SJCRH30 (cell line): ENCODE measurements around the gene MYO1C. TPM values are rescaled to one million over a fixed set of nuclear protein-coding genes. Genes with fewer than 3 reads are reported as not detected.
"Not testable (repeated sequence)": the region's sequence is repeated elsewhere in the genome, so short reads cannot be mapped to it uniquely, and the experiment has no call there.

Experiments
- DNase-seq, 2 experiments: peaks; one replicate each; pipeline ENCODE4 v3.0.0-alpha.2; 2015 to 2020
- H3K27ac ChIP-seq: fragments of 250-450 bp; sonication (Bioruptor Pico); 2 replicates; pipeline ENCODE4 v1.5.1; 2020; ENCODE audit warnings: mild to moderate bottlenecking, moderate library complexity
- H3K27me3 ChIP-seq: fragments of 250-450 bp; sonication (Bioruptor Pico); 2 replicates; pipeline ENCODE4 v1.5.1; 2020; ENCODE audit warnings: mild to moderate bottlenecking, moderate library complexity
- H3K36me3 ChIP-seq: fragments of 250-450 bp; sonication (Bioruptor Pico); 2 replicates; pipeline ENCODE4 v1.5.1; 2020; ENCODE audit warnings: mild to moderate bottlenecking, moderate library complexity
- H3K4me1 ChIP-seq: fragments of 250-450 bp; sonication (Bioruptor Pico); 2 replicates; pipeline ENCODE4 v1.5.1; 2020; ENCODE audit warnings: mild to moderate bottlenecking, moderate library complexity
- H3K4me3 ChIP-seq: fragments of 250-450 bp; sonication (Bioruptor Pico); 2 replicates; pipeline ENCODE4 v1.5.1; 2020; ENCODE audit warnings: mild to moderate bottlenecking, moderate library complexity
- H3K9me3 ChIP-seq: fragments of 250-450 bp; sonication (Bioruptor Pico); replicated peaks from 2 replicates; pipeline ENCODE4 v1.5.1; 2020; ENCODE audit warnings: mild to moderate bottlenecking, moderate library complexity
- total RNA-seq: library from RNA; depleted of rRNA; stranded (reverse); fragments of >200 nt; shearing (Covaris generic); gene quantifications from 2 replicates; pipeline ENCODE4 v1.2.3, GENCODE V29; 2014; rRNA removed

The MYO1C gene
- total RNA-seq, 1 experiment from 2014 or later = 19.1 TPM

DNA sequence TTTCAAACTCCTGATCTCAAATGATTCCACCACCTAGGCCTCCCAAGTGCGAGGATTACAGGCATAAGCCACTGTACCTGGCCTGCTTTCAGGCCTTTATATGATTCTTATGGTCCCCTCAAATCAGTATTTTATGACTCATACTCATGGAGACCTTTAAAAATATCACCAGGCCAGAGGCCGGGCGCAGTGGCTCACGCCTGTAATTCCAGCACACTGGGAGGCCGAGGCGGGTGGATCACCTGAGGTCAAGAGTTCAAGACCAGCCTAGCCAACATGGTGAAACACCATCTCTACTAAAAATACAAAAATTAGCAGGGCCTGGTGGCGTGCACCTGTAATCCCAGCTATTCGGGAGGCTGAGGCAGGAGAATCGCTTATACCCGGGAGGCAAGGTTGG lies 74.0 kb downstream of the MYO1C start:
- not testable (repeated sequence) for H3K27ac ChIP-seq, DNase-seq, H3K4me3 ChIP-seq, H3K36me3 ChIP-seq, H3K27me3 ChIP-seq, H3K9me3 ChIP-seq, H3K4me1 ChIP-seq

DNA sequence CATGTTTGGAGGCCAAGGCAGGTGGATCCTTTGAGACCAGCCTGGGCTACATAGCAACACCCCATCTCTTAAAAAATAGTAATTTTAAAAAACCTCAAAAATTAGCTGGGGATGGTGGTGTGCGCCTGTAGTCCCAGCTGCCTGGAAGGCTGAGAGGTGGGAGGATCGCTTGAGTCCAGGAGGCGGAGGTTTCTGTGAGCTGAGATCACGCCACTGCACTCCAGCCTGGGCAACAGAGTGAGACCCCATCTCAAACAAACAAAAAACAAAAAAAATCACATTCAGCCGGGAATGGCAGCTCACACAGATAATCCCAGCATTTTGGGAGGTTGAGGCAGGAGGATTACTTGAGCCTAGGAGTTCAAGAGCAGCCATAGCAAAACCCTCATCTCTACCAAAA lies 76.1 kb downstream of the MYO1C start:
- Histone ChIP-seq H3K27ac (no peak overlapping the region), H3K36me3 (peaks cover 5% of the 10 kb centered on the region; the same call in 1 of the 2 replicates)

DNA sequence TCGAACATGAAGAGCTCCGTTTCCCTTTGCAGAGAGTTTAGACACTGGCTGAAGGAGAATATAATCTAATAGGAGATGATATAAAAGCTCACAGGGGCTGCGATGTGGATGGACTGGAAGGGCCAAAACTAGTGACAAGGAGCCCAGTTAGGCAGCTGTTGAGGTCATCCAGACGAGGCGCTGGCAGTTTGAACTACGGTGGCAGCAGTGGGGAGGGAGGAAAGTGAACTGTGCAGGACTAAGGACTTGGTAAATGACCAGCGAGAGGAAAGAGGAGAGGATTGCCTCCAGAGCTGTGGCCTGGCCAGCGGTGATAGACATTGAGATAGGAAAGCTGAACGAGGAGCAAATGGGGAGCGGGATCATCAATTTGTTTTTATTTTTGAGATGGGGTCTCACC lies 77.9 kb downstream of the MYO1C start:
- H3K27ac ChIP-seq = no peak overlapping the region
- peak in 1 of 2 experiments; percentile 20 for DNase-seq
- H3K36me3 ChIP-seq = no peaks in the 10 kb centered on the region
- no peak overlapping the region for H3K4me3 ChIP-seq
- H3K9me3 ChIP-seq = no peaks in the 10 kb centered on the region
- H3K27me3 ChIP-seq = no peaks in the 10 kb centered on the region
- H3K4me1 ChIP-seq = peaks cover 10% of the 10 kb centered on the region; the same call in 1 of the 2 replicates

More for the DNA sequence above, 76.1 kb downstream of the MYO1C start:
- Histone ChIP-seq H3K4me3 (no peak overlapping the region), H3K9me3 (no peaks in the 10 kb centered on the region), H3K27me3 (no peaks in the 10 kb centered on the region), H3K4me1 (peaks cover 10% of the 10 kb centered on the region; the same call in 1 of the 2 replicates)
- DNase-seq = no peak

Other genes starting within 250 kb of the MYO1C start
- gene BHLHA9, start 222.2 kb downstream of the MYO1C start, total RNA-seq = not detected in 2 replicates
- not detected in 2 replicates for gene TRARG1, start 213.0 kb downstream of the MYO1C start, total RNA-seq
- gene YWHAE, start 92.5 kb downstream of the MYO1C start, total RNA-seq = 471 and 592 TPM in 2 replicates
- gene CRK, start 36.5 kb downstream of the MYO1C start, total RNA-seq = 39.4 and 41.3 TPM in 2 replicates
- 9.7 and 9.9 TPM in 2 replicates for gene INPP5K, start 23.9 kb upstream of the MYO1C start, total RNA-seq
- 17.2 and 21.5 TPM in 2 replicates for gene PITPNA, start 70.1 kb upstream of the MYO1C start, total RNA-seq
- 0.63 and 0.66 TPM in 2 replicates for gene SLC43A2, start 136.1 kb upstream of the MYO1C start, total RNA-seq
- 0.06 and 0.13 TPM in 2 replicates for gene SCARF1, start 153.0 kb upstream of the MYO1C start, total RNA-seq
- gene RILP, start 157.2 kb upstream of the MYO1C start, total RNA-seq = 0.28 and 0.67 TPM in 2 replicates
- 144 and 145 TPM in 2 replicates for gene PRPF8, start 192.2 kb upstream of the MYO1C start, total RNA-seq
- gene TLCD2, start 217.7 kb upstream of the MYO1C start, total RNA-seq = 1.2 and 1.3 TPM in 2 replicates
- gene WDR81, start 232.0 kb upstream of the MYO1C start, total RNA-seq = 8.7 and 10.9 TPM in 2 replicates